GM12891 (cell line): Measurements from ENCODE around the gene BMS1.

Source experiments
- POLR2A ChIP-seq: IDR thresholded peaks from 2 replicates; pipeline ENCODE4 v1.6.1; 2011; ENCODE audit warnings: low read depth, low read length, control low read depth
- POLR2AphosphoS5 ChIP-seq: IDR thresholded peaks from 2 replicates; pipeline ENCODE4 v1.6.1; 2011; ENCODE audit warnings: low read depth, low read length, control low read depth
- TAF1 ChIP-seq: IDR thresholded peaks from 2 replicates; pipeline ENCODE4 v1.6.1; 2011; ENCODE audit warnings: low read depth, low read length, control low read depth

DNA sequence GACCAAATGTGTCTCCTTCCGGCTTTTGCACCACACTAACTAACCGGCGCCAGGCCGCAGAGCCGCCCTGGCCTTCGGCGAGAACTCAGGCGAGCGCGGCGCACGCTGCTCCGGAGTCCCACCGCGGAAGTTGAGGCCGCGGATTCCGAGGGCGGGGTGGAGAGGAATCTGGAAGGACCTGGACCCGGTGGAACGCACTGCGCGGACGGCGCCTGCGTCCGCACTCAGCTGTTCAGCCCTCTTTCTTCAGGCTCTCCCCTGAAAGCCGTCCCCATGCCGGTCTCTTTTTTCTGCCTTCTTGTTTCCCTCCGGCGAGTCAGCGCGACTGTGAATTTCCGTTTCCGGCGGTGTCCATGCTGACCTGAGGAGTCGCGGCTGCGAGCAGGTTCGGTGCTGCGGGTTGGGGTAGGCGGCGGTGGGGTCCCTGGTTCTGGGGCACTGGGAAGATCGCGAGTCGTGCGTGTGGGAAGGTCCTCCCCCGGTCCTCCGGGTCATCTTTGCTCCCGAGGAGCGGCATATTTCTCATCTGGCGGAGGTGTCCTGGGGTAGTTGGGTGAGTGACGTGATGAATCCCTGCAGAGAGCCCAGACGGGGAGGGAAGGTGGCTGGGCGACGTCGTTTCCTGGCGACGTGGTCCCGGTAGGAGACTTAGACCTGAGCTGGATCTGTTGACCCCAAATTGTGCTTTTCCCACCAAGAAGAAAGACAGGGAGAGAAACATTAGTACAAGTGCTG lies at the start of gene BMS1:
- TF ChIP-seq POLR2A (no peak; the same call in none of the 2 replicates), POLR2AphosphoS5 (peak; percentile 92), TAF1 (peak; percentile 99)
